ENCODE results near the gene LGALS7.

LGALS7 gene

GRCh38 chr19:38737921-38738737 is 35.2 kb downstream of the LGALS7 start:
- DNase-seq (ENCODE audit: low spot score) = no peak

DNA sequence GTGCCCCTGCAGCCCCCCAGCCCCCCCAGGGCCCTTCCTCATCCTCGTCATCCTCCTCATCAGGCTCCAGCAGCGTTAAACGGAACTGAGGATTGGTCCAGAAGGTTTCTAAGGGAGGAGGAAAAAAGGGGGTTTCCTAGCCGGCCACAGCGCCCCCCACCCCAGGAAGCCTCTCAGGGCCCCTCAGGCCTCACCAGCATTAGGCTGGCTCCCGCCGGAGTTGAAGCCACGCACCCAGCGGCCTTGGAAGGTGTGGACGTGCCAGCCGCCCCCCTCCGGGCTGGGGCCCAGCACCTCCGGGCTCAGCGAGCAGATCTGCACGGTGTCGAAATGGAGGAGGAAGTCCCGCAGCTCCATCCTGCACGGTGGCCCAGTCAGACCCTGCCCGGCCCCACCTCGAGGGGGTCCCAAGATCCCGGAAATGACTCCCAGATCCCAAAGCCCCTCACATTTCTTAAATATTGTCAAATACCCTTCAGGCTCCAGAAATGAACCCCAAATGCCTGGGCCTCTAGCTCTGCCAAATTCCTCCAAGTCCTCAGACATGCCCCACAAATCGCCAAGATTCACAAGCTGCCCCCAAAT is 35.9 kb downstream of the LGALS7 start:
- no peak for DNase-seq (ENCODE audit: low spot score)

DNA sequence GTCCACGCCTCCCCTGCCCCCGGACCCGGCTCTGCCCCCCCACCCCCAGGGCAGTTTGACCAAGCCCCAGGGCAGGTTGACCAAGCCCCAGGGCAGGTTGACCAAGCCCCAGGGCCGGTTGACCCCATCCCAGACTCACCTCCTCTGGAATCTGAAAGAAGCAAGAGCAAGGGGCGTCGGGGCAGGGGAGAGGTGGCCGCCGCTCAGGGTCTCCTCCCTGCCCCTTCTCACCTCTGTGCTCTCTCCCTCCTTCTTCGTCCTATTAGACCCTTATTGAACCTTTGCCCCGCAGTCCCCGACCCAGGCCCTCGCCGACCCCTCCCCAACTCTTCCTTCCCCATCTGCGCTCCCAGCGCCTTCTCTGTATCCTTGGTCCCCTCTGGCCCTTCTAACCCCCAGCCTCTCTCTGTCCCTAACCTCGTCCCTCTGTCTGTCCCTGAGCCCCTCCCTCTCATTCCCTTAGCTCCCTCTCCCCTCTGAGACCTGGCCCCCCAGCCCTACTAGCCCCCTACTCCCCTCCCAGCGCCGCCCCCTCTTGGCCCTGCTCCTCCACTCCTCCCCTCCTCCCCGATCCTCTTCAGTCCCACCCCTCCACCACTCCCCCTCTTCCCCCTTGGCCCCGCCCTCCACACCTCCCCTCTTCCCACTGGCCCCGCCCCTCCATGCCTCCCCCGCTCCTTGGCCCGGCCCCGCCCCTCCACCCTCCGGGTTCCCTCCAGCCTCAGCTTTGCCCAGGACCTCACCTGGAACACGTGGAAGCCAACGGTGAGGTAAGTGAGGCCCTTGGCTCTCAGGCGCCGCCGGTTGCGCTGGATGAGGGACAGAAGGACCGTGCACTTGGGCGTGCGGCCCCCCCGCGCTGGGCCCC is 36.7 kb downstream of the LGALS7 start:
- DNase-seq (ENCODE audit: low spot score) = peak; percentile 55

- DNase-seq (ENCODE audit: low spot score) = no peak
Measured at GRCh38 chr19:38736036-38736412, 37.3 kb downstream of the LGALS7 start.

DNA sequence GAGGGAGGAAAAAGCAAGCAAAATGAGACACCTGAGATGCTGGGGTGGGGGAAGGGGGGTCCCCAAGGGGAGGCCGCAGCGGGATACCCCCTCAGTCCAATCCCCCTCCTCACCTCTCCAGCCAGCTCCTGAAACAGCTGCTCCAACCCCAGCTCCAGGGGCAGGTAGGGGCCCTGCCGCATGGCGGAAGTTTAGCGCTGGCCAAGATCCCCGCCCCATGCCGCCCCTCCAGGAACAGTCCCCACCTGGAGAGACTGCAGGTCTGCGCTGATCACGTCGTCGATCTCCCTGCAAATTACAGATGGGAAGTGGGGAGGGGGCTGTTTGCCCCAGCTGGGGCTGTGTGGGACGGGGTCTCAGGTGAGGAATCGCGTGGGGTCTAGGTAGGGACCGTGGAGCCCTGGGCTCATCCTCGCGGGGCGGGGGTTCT is 38.0 kb downstream of the LGALS7 start:
- DNase-seq (ENCODE audit: low spot score) = no peak

DNA sequence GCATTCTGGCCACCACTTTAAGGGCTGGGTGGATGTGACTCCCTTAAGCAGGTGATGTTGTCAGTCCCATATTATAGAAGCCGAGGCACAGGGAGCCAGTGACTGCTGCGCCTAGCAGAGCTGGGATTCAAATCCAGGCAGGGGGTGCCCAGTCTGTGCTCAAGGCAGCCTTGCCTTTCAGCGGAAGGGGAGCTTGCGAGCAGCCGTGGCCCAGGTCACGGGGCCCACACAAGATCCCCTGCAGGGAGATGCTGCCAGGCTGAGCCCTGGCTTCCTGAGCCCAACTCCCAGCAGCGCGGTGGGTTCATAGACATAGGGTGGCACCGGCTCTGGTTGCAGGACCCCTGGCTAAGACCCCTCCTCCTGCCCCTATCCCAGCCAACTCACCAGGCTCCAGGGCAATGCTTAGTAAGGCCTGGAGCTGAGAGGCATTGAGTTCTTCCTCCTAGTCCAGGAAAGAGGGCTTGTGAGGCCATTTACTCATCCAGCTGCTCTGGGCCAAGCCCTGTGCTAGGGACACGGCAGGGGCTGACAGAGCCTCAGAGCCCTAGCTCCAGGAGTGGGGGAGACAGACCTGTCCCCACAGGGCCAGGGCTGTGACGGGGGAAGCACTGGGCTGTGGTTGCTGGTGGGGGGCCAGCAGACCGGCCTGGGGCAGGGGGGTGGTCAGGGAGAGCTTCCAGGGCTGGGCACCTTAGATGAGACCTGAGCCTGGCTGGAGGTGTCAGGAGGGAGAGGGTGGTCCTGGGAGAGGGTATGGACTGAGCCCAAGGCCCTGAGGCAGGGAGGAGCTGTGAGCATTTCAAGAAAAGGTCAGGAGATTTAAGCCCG is 38.7 kb downstream of the LGALS7 start:
- DNase-seq (ENCODE audit: low spot score) = peak; percentile 63

DNA sequence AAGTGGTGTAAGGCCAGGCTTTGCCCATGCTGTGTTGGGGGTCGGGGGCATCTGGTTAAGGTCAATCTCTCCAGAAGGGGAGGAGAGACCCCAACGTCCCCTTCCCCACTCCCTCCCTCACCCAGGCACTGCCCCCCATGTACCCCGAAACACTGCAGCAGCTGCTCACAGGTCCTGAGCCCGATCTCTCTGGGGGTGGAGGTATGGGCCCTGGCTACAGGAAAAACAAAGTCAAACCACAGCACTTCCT is 39.2 kb downstream of the LGALS7 start:
- DNase-seq (ENCODE audit: low spot score) = no peak

- no peak for DNase-seq (ENCODE audit: low spot score)
Measured at GRCh38 chr19:38733493-38734175, 39.7 kb downstream of the LGALS7 start.

- DNase-seq (ENCODE audit: low spot score) = no peak
Measured at GRCh38 chr19:38733241-38733492, 40.1 kb downstream of the LGALS7 start.

- DNase-seq (ENCODE audit: low spot score) = no peak
Measured at GRCh38 chr19:38731654-38732301, 41.5 kb downstream of the LGALS7 start.

DNA sequence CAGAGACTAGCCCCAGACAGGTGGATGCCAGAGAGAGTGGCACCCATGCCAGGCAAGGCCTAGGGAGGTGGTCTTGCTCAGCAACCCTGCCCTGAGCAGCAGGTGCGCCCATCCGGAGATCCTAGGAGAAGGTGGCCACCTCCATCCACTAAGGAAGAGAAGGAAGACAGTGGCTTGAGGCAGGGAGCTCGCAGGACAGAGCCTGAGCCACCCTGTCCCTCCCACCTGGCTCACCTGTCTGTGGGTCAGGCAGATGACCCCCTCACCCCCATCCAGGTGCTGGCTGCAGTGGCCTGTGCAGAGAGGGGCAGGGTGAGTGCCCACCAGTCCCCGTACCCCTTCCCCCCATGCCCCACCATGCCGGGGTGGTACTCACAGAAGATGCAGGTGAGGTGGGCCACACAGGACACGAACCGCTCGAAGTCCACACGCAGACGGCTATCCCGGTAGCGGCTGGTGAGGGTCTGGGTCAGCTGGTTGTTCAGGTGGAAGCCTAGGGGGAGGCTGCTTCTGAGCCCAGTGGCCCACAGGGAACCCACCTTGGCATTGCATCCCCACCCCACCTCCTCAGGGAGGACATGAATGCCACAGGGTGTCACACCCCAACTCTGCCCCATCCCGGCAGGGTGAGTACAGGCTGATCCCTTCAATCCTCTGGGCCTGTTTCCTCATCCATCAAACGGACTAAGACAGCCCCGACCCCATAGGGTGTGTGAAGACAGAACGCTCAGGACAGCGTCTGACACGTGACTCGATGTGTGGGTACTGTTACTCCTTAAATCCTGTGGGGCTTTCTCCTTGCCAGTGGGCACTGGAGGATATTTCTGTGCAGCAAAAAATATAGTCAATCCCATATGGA is 42.4 kb downstream of the LGALS7 start:
- DNase-seq (ENCODE audit: low spot score) = no peak

GRCh38 chr19:38730470-38730730 is 42.9 kb downstream of the LGALS7 start:
- no peak for DNase-seq (ENCODE audit: low spot score)

- peak; percentile 64 for DNase-seq (ENCODE audit: low spot score)
Measured at GRCh38 chr19:38729653-38730469, 43.5 kb downstream of the LGALS7 start.

DNA sequence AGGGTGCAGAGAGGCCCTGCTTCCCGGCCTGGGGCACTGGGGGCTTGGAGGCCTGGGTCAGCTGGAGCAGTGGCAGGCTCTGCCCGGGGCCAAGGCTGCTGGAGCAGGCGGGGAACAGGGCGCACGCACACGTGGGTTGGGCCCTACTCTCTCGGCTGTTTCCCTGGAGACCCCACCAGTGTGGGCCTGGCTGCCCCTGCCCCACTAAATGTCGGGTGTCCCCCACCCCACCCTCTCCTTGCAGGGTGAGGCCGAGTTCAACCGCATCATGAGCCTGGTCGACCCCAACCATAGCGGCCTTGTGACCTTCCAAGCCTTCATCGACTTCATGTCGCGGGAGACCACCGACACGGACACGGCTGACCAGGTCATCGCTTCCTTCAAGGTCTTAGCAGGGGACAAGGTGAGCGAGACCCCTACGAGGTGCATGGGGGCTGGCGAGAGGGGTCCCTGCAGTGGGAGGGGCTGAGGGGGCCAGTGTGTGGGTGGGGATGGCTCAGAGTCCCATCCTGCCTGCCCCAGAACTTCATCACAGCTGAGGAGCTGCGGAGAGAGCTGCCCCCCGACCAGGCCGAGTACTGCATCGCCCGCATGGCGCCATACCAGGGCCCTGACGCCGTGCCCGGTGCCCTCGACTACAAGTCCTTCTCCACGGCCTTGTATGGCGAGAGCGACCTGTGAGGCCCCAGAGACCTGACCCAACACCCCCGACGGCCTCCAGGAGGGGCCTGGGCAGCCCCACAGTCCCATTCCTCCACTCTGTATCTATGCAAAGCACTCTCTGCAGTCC is 44.4 kb downstream of the LGALS7 start:
- DNase-seq (ENCODE audit: low spot score) = no peak

GRCh38 chr19:38727868-38728660 is 45.3 kb downstream of the LGALS7 start:
- DNase-seq (ENCODE audit: low spot score) = peak; percentile 86

GRCh38 chr19:38727306-38727867 is 45.9 kb downstream of the LGALS7 start:
- DNase-seq (ENCODE audit: low spot score) = no peak

DNA sequence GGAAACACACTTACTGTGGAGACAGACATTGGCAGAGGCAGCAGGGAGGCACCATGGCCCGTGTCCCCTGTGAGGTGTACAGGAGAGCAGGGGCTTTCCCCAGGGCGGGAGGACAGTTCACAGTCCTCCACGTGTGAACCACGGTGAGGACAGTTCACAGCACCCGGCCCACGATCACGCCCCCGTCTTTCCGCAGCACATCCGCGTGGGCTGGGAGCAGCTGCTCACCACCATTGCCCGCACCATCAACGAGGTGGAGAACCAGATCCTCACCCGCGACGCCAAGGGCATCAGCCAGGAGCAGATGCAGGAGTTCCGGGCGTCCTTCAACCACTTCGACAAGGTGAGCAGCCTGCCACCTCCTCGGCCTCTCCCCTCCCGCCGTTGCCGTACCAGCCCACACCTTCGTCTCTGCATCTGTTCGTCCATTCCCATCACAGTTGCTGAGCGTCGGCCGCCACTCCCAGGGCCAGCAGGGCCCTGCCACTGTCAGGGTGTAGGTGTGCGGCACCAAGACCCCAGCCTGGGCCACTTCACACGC is 46.5 kb downstream of the LGALS7 start:
- no peak for DNase-seq (ENCODE audit: low spot score)

GRCh38 chr19:38726284-38726673 is 47.0 kb downstream of the LGALS7 start:
- DNase-seq (ENCODE audit: low spot score) = no peak

Data from hepatic stellate cell (primary cell).